MM.1S (cell line): ENCODE results near the gene LYRM4.

ENCODE experiments used
- CTCF ChIP-seq: fragments of 300-600 bp; sonication (generic); IDR thresholded peaks from 2 replicates; pipeline ENCODE4 v1.5.1; 2016; ENCODE audit warnings: antibody characterized with exemption, low read length, mixed read lengths
- EZH2phosphoT487 ChIP-seq: fragments of 300-600 bp; sonication (generic); IDR thresholded peaks from 2 replicates; pipeline ENCODE4 v1.6.1; 2018; ENCODE audit warnings: antibody characterized with exemption, low read length

- TF ChIP-seq CTCF (no peak), EZH2phosphoT487 (no peak)
These were observed 156.1 kb downstream of the LYRM4 start for GRCh38 chr6:5104667-5105066.
